Effector memory CD4-positive, alpha-beta T cell (primary cell): ENCODE measurements around the gene SENP6.

Source experiments
- DNase-seq, 3 donors: peaks; one replicate each; pipeline ENCODE4 v3.0.0-alpha.2; 2020
- H3K27ac ChIP-seq: 2 replicates; pipeline ENCODE4 v1.7.0; 2013; ENCODE audit warnings: mild to moderate bottlenecking, low read length, moderate library complexity; ENCODE audit not compliant: insufficient read depth, poor library complexity, severe bottlenecking
- H3K27me3 ChIP-seq: replicated peaks from 2 replicates; pipeline ENCODE4 v1.7.0; 2013; ENCODE audit warnings: mild to moderate bottlenecking, low read length; ENCODE audit not compliant: insufficient read depth, control insufficient read depth, poor library complexity, severe bottlenecking
- H3K36me3 ChIP-seq: 2 replicates; pipeline ENCODE4 v1.7.0; 2013; ENCODE audit warnings: mild to moderate bottlenecking, low read length, moderate library complexity; ENCODE audit not compliant: control insufficient read depth, insufficient read depth
- H3K4me1 ChIP-seq: 2 replicates; pipeline ENCODE4 v1.7.0; 2013; ENCODE audit warnings: low read length, mild to moderate bottlenecking; ENCODE audit not compliant: control insufficient read depth, insufficient read depth, poor library complexity, severe bottlenecking
- H3K4me3 ChIP-seq: 2 replicates; pipeline ENCODE4 v1.7.0; 2013; ENCODE audit warnings: low read length, low read depth, mild to moderate bottlenecking; ENCODE audit not compliant: insufficient read depth, poor library complexity, severe bottlenecking
- H3K9me3 ChIP-seq: 2 replicates; pipeline ENCODE4 v1.7.0; 2013; ENCODE audit warnings: mild to moderate bottlenecking, low read length, moderate library complexity; ENCODE audit not compliant: control insufficient read depth

The SENP6 gene

GRCh38 chr6:75757295-75757694 lies 155.6 kb downstream of the SENP6 start:
- Histone ChIP-seq H3K4me3 (no peak overlapping the region), H3K4me1 (no peaks in the 10 kb centered on the region), H3K27me3 (no peaks in the 10 kb centered on the region), H3K9me3 (no peaks in the 10 kb centered on the region), H3K27ac (no peak overlapping the region), H3K36me3 (no peaks in the 10 kb centered on the region)
- DNase-seq = no peak

- DNase-seq = no peak
- H3K9me3 ChIP-seq = no peaks in the 10 kb centered on the region
- H3K36me3 ChIP-seq = no peaks in the 10 kb centered on the region
- H3K27me3 ChIP-seq = no peaks in the 10 kb centered on the region
- H3K4me1 ChIP-seq = no peaks in the 10 kb centered on the region
- H3K4me3 ChIP-seq = no peak overlapping the region
- H3K27ac ChIP-seq = no peak overlapping the region
These were observed 156.4 kb downstream of the SENP6 start for GRCh38 chr6:75758061-75758460.

- Histone ChIP-seq H3K4me1 (no peaks in the 10 kb centered on the region), H3K27me3 (no peaks in the 10 kb centered on the region), H3K9me3 (no peaks in the 10 kb centered on the region), H3K4me3 (no peak overlapping the region), H3K36me3 (no peaks in the 10 kb centered on the region), H3K27ac (no peak overlapping the region)
- DNase-seq = no peak
These were observed 157.5 kb downstream of the SENP6 start for GRCh38 chr6:75759207-75759606.

- Histone ChIP-seq H3K27ac (no peak overlapping the region), H3K9me3 (no peaks in the 10 kb centered on the region), H3K4me3 (no peak overlapping the region), H3K27me3 (no peaks in the 10 kb centered on the region), H3K4me1 (no peaks in the 10 kb centered on the region), H3K36me3 (no peaks in the 10 kb centered on the region)
- DNase-seq = no peak
These were observed 158.6 kb downstream of the SENP6 start for GRCh38 chr6:75760320-75760719.

- no peaks in the 10 kb centered on the region for H3K36me3 ChIP-seq
These were observed 159.8 kb downstream of the SENP6 start for GRCh38 chr6:75761489-75761888.

GRCh38 chr6:75762063-75762462 lies 160.4 kb downstream of the SENP6 start:
- Histone ChIP-seq H3K9me3 (no peaks in the 10 kb centered on the region), H3K4me3 (no peak overlapping the region), H3K27ac (no peak overlapping the region), H3K36me3 (no peaks in the 10 kb centered on the region), H3K4me1 (no peaks in the 10 kb centered on the region), H3K27me3 (no peaks in the 10 kb centered on the region)
- no peak for DNase-seq

More at GRCh38 chr6:75761489-75761888, 159.8 kb downstream of the SENP6 start:
- Histone ChIP-seq H3K4me1 (no peaks in the 10 kb centered on the region), H3K27ac (no peak overlapping the region), H3K27me3 (no peaks in the 10 kb centered on the region), H3K4me3 (no peak overlapping the region), H3K9me3 (no peaks in the 10 kb centered on the region)
- DNase-seq = no peak

GRCh38 chr6:75766387-75766786 lies 164.7 kb downstream of the SENP6 start:
- Histone ChIP-seq H3K9me3 (no peaks in the 10 kb centered on the region), H3K4me3 (no peak overlapping the region), H3K4me1 (no peaks in the 10 kb centered on the region), H3K36me3 (no peaks in the 10 kb centered on the region), H3K27me3 (no peaks in the 10 kb centered on the region), H3K27ac (no peak overlapping the region)
- no peak for DNase-seq
